ENCODE measurements around the gene NDUFS1. TPM values are rescaled to one million over a fixed set of nuclear protein-coding genes. Genes with fewer than 3 reads are reported as not detected.

Gene NDUFS1
- total and polyA plus RNA-seq, 2 experiments from 2014 or later: 34.5 to 97.9 TPM

- Histone ChIP-seq H3K27ac (ENCODE audit: low read depth) (no peak overlapping the region), H4K20me1 (replicated peaks; ENCODE audit: insufficient read depth) (no peaks in the 10 kb centered on the region), H3K4me3 (no peak overlapping the region), H3K27me3 (ENCODE audit: insufficient read depth) (no peaks in the 10 kb centered on the region), H3K36me3 (ENCODE audit: insufficient read depth) (peaks cover 77% of the 10 kb centered on the region), H3F3A (replicated peaks; ENCODE audit: low read depth) (no peaks in the 10 kb centered on the region), H3K79me2 (replicated peaks; ENCODE audit: insufficient read depth) (no peaks in the 10 kb centered on the region), H3K4me2 (no peak overlapping the region), H3K9me2 (ENCODE audit: insufficient read depth) (no peaks in the 10 kb centered on the region), H3K4me1 (ENCODE audit: insufficient read depth) (no peaks in the 10 kb centered on the region), H2AFZ (no peak overlapping the region)
- Mint-ChIP-seq H3K4me1 (no peaks in the 10 kb centered on the region), H3K36me3 (ENCODE audit: low read depth) (peaks cover 68% of the 10 kb centered on the region), H3K27me3 (ENCODE audit: insufficient read depth, low read depth, poor library complexity) (peaks cover 2% of the 10 kb centered on the region), H3K9me3 (no peaks in the 10 kb centered on the region), H3K27ac (no peak overlapping the region), H3K4me3 (no peak overlapping the region)
- TF ChIP-seq ZNF114 (CRISPR knock-in tag; IDR thresholded peaks at IDR 0.05): no peak
- TF ChIP-seq CTCF (conservative IDR thresholded peaks at IDR 0.05; ENCODE audit: low read depth in 2 of 2): peak; percentile 23 to 34; a peak in 2 of 4 replicates
- ATAC-seq (peak; percentile 50), DNase-seq (ENCODE audit: low spot score) (peak; percentile 7)
Observed at GRCh38 chr2:206127656-206128055, 31.6 kb downstream of the NDUFS1 start.

- no peaks in the 10 kb centered on the region for H3K9me3 Mint-ChIP-seq
- TF ChIP-seq EZH2phosphoT487 (IDR thresholded peaks at IDR 0.05; ENCODE audit: unreplicated experiment): no peak
- TF ChIP-seq ZNF331 (CRISPR knock-in tag; IDR thresholded peaks at IDR 0.05; ENCODE audit: low read depth): no peak
- no peak for TF ChIP-seq ZNF114 (CRISPR knock-in tag; IDR thresholded peaks at IDR 0.05)
- TF ChIP-seq REST (IDR thresholded peaks at IDR 0.05; ENCODE audit: unreplicated experiment): no peak
- no peak for TF ChIP-seq POLR2AphosphoS5 (IDR thresholded peaks at IDR 0.05; ENCODE audit: low read depth)
- no peak for TF ChIP-seq EZH2 (IDR thresholded peaks at IDR 0.05; ENCODE audit: low read depth, unreplicated experiment)
- no peak for TF ChIP-seq STAT1 (IDR thresholded peaks at IDR 0.05; ENCODE audit: unreplicated experiment)
- TF ChIP-seq CREB1 (CRISPR knock-in tag; IDR thresholded peaks at IDR 0.05; ENCODE audit: low read depth): no peak
- no peak for TF ChIP-seq ETS1 (IDR thresholded peaks at IDR 0.05)
Observed at GRCh38 chr2:206125901-206126300, 33.3 kb downstream of the NDUFS1 start.

More at GRCh38 chr2:206125901-206126300, 33.3 kb downstream of the NDUFS1 start:
- no peaks in the 10 kb centered on the region for H3K9me2 ChIP-seq (ENCODE audit: insufficient read depth)
- Mint-ChIP-seq H3K4me1 (no peaks in the 10 kb centered on the region), H3K36me3 (ENCODE audit: low read depth) (peaks cover 79% of the 10 kb centered on the region), H3K27me3 (ENCODE audit: insufficient read depth, low read depth, poor library complexity) (peaks cover 2% of the 10 kb centered on the region), H3K27ac (no peak overlapping the region), H3K4me3 (no peak overlapping the region)
- no peak overlapping the region for H3K4me3 ChIP-seq
- H3K4me2 ChIP-seq: no peak overlapping the region
- no peaks in the 10 kb centered on the region for H3K4me1 ChIP-seq (ENCODE audit: insufficient read depth)
- no peaks in the 10 kb centered on the region for H3F3A ChIP-seq (replicated peaks; ENCODE audit: low read depth)
- ATAC-seq (no peak), DNase-seq (ENCODE audit: low spot score) (no peak)
- H2AFZ ChIP-seq: no peak overlapping the region
- no peaks in the 10 kb centered on the region for H3K27me3 ChIP-seq (ENCODE audit: insufficient read depth)
- no peaks in the 10 kb centered on the region for H4K20me1 ChIP-seq (replicated peaks; ENCODE audit: insufficient read depth)
- peaks cover 82% of the 10 kb centered on the region for H3K36me3 ChIP-seq (ENCODE audit: insufficient read depth)
- no peak overlapping the region for H3K27ac ChIP-seq (ENCODE audit: low read depth)
- H3K79me2 ChIP-seq (replicated peaks; ENCODE audit: insufficient read depth): no peaks in the 10 kb centered on the region

Data from GM23338 (cell line).